DND-41 (cell line): ENCODE data around the gene TTBK1.

ENCODE experiments used
- ATAC-seq: fragments of 200-7000 bp; cut with Tn5 transposase; 3 replicates; pipeline ENCODE4 v1.9.1; 2021; ENCODE audit warnings: low read depth; ENCODE audit not compliant: insufficient read depth
- DNase-seq: peaks from one replicate; pipeline ENCODE4 v3.0.0-alpha.2; 2020
- H2AFZ ChIP-seq: 2 replicates; pipeline ENCODE4 v1.6.0; 2012; ENCODE audit warnings: low read depth, low read length
- H3K27ac ChIP-seq: 2 replicates; pipeline ENCODE4 v1.5.1; 2012; ENCODE audit warnings: low read length, inconsistent platforms
- H3K27me3 ChIP-seq: fragments of 200-600 bp; sonication (generic); 2 replicates; pipeline ENCODE4 v1.6.0; 2012; ENCODE audit warnings: low read length, mild to moderate bottlenecking, inconsistent platforms; ENCODE audit not compliant: insufficient read depth, poor library complexity
- H3K36me3 ChIP-seq: 2 replicates; pipeline ENCODE4 v1.5.1; 2012; ENCODE audit warnings: low read length, inconsistent platforms; ENCODE audit not compliant: insufficient read depth
- H3K4me1 ChIP-seq: 2 replicates; pipeline ENCODE4 v1.5.1; 2012; ENCODE audit warnings: mild to moderate bottlenecking, low read length; ENCODE audit not compliant: insufficient read depth
- H3K4me2 ChIP-seq: 2 replicates; pipeline ENCODE4 v1.6.0; 2012; ENCODE audit warnings: mild to moderate bottlenecking, moderate library complexity, low read length, inconsistent platforms; ENCODE audit not compliant: insufficient read depth
- H3K4me3 ChIP-seq, 2 experiments: fragments of 200-600 bp in 1 of 2; shearing (Covaris generic) in 1 of 2; 2 replicates each; pipeline ENCODE4 v1.5.1; 2012 to 2016; ENCODE audit warnings: inconsistent platforms in 2 of 2, low read length in 2 of 2, mild to moderate bottlenecking in 2 of 2, low read depth in 1 of 2, moderate library complexity in 1 of 2
- H3K79me2 ChIP-seq: 2 replicates; pipeline ENCODE4 v1.6.0; 2012; ENCODE audit warnings: low read length, inconsistent platforms; ENCODE audit not compliant: insufficient read depth
- H3K9ac ChIP-seq: 2 replicates; pipeline ENCODE4 v1.6.0; 2012; ENCODE audit warnings: low read depth, mild to moderate bottlenecking, inconsistent platforms, low read length, moderate library complexity
- H3K9me3 ChIP-seq: 2 replicates; pipeline ENCODE4 v1.5.1; 2012; ENCODE audit warnings: low read length, moderate library complexity, mild to moderate bottlenecking, inconsistent platforms; ENCODE audit not compliant: insufficient read depth, severe bottlenecking
- H4K20me1 ChIP-seq: 2 replicates; pipeline ENCODE4 v1.6.0; 2012; ENCODE audit warnings: low read length; ENCODE audit not compliant: insufficient read depth
- CTCF ChIP-seq: IDR thresholded peaks from 2 replicates; pipeline ENCODE4 v1.5.1; 2012; ENCODE audit warnings: borderline replicate concordance, low read length, moderate library complexity, mild to moderate bottlenecking; ENCODE audit not compliant: poor library complexity, severe bottlenecking; ENCODE audit errors: extremely low read depth
- EZH2 ChIP-seq: IDR thresholded peaks from 3 replicates; pipeline ENCODE4 v1.6.1; 2012; ENCODE audit warnings: borderline replicate concordance, low read depth, mild to moderate bottlenecking, moderate library complexity, low read length, inconsistent platforms; ENCODE audit not compliant: severe bottlenecking

Gene TTBK1

DNA sequence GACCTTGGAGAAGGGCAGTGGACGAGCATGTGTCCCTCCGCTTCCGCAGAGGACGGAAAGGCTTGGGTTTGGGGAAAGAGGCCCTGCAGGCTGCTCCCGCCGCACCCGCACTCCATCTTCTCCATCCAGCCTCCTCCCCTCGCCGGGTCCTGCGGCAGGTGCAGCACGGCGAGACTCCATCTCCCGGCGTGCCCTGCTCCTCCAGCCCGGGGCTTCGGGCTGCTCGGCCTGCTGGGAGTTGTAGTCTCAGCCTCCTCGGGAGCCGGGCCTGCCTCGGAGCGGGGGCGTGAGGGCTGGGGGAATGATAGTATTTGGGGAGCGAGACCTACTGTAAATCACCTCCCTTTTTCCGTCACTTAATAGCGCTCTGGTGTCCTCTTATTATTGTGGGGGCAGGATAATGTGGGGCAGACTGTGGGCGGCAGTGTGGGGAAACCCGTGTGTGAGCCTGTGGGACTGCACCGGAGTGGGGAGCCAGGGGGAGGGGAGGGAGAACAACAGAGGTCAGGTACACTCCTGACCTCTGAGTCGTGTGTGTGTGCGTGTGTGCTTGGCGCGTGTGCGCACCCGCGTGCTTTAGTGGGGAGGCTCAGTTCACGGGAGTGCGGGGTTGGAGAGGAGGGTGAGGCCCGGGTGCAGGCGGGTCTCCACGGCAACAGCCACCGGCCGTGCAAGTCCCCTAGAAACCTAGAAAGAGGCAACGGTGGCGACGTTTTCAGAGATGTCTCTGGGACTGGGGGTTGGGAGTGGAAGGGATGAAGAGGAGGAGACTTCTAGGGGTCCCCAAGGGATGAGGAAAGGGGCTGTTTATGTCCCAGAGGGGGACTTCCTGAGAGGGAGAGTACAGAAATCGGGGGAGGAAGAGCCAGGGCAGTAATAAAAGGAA, 4.1 kb downstream of the TTBK1 start:
- peak; percentile 100 for ATAC-seq
- TF ChIP-seq EZH2 = no peak
- peak; percentile 9 for TF ChIP-seq CTCF
- H3K4me1 ChIP-seq = peaks cover 16% of the 10 kb centered on the region
- peaks cover 44% of the 10 kb centered on the region for H3K27me3 ChIP-seq
- peak; percentile 78 for DNase-seq
- no peaks in the 10 kb centered on the region for H3K79me2 ChIP-seq
- peak overlapping the region; percentile 40 for H3K9ac ChIP-seq
- peak overlapping the region; percentile 85 for H2AFZ ChIP-seq
- no peaks in the 10 kb centered on the region for H3K9me3 ChIP-seq
- H3K36me3 ChIP-seq = no peaks in the 10 kb centered on the region
- H4K20me1 ChIP-seq = no peaks in the 10 kb centered on the region
- H3K4me2 ChIP-seq = peak overlapping the region; percentile 72
- peak overlapping the region in 1 of 2 experiments; percentile 56; a peak in 2 of 4 replicates for H3K4me3 ChIP-seq
- H3K27ac ChIP-seq = no peak overlapping the region

- H3K4me3 ChIP-seq = no peak overlapping the region
- H2AFZ ChIP-seq = peak overlapping the region; percentile 85; the same call in 1 of the 2 replicates
- TF ChIP-seq CTCF = no peak
- TF ChIP-seq EZH2 = no peak
Observed at GRCh38 chr6:43248101-43248500, 4.8 kb downstream of the TTBK1 start.

GRCh38 chr6:43248791-43249190, 5.5 kb downstream of the TTBK1 start:
- no peaks in the 10 kb centered on the region for H3K79me2 ChIP-seq
- H3K4me1 ChIP-seq = peaks cover 16% of the 10 kb centered on the region
- no peak overlapping the region for H2AFZ ChIP-seq
- no peak overlapping the region for H3K4me3 ChIP-seq
- DNase-seq (no peak), ATAC-seq (no peak)
- no peaks in the 10 kb centered on the region for H4K20me1 ChIP-seq
- no peak overlapping the region for H3K4me2 ChIP-seq
- H3K9me3 ChIP-seq = no peaks in the 10 kb centered on the region
- no peak overlapping the region for H3K9ac ChIP-seq
- H3K27me3 ChIP-seq = peaks cover 44% of the 10 kb centered on the region
- H3K36me3 ChIP-seq = no peaks in the 10 kb centered on the region
- H3K27ac ChIP-seq = no peak overlapping the region
- no peak for TF ChIP-seq CTCF

More at GRCh38 chr6:43248101-43248500, 4.8 kb downstream of the TTBK1 start:
- Histone ChIP-seq H3K4me1 (peaks cover 16% of the 10 kb centered on the region), H3K79me2 (no peaks in the 10 kb centered on the region), H3K9ac (no peak overlapping the region), H3K27ac (no peak overlapping the region), H3K36me3 (no peaks in the 10 kb centered on the region), H4K20me1 (no peaks in the 10 kb centered on the region), H3K4me2 (no peak overlapping the region), H3K9me3 (no peaks in the 10 kb centered on the region), H3K27me3 (peaks cover 44% of the 10 kb centered on the region)
- DNase-seq (no peak), ATAC-seq (no peak)
